Left lobe of liver (tissue), 2 donors: Measurements from ENCODE around the gene CLPTM1L. TPM values are rescaled to one million over a fixed set of nuclear protein-coding genes. Genes with fewer than 3 reads are reported as not detected.

Experiments used
- ATAC-seq: fragments of 200-7000 bp; cut with Tn5 transposase; one replicate; pipeline ENCODE4 v1.9.1; 2020; ENCODE audit warnings: mild to moderate bottlenecking, moderate library complexity
- DNase-seq: peaks from one replicate; pipeline ENCODE4 v3.0.0-alpha.2; 2020; ENCODE audit warnings: low spot score
- total RNA-seq: library from RNA; stranded (reverse); gene quantifications from one replicate; pipeline ENCODE4 v1.2.1, GENCODE V29; 2021
- donor health status: DM: no; HTN: no; CAD: no; lungs with moderate emphysema.
- donor health status: DM: no; HTN: yes; CAD: no.

The CLPTM1L gene
- 147 TPM for total RNA-seq

GRCh38 chr5:1344975-1345838, at the start of gene CLPTM1L:
CLPTM1L (minus strand) TSS chr5:1345099; CDS start chr5:1344841, 258 bp downstream.
- ATAC-seq (peak; percentile 85), DNase-seq (peak; percentile 89)

- DNase-seq (no peak), ATAC-seq (no peak)
Measured at GRCh38 chr5:1393571-1394501, 48.9 kb upstream of the CLPTM1L start.

- ATAC-seq, result peak; percentile 57
- DNase-seq, result no peak
Measured at GRCh38 chr5:1392801-1393565, 48.1 kb upstream of the CLPTM1L start.

- no peak for ATAC-seq
- DNase-seq, result no peak
Measured at GRCh38 chr5:1392261-1392660, 47.4 kb upstream of the CLPTM1L start.

- DNase-seq (no peak), ATAC-seq (no peak)
Measured at GRCh38 chr5:1391691-1392090, 46.8 kb upstream of the CLPTM1L start.

GRCh38 chr5:1390861-1391600, 46.1 kb upstream of the CLPTM1L start:
- DNase-seq (no peak), ATAC-seq (no peak)

- DNase-seq (no peak), ATAC-seq (no peak)
Measured at GRCh38 chr5:1390333-1390732, 45.4 kb upstream of the CLPTM1L start.

GRCh38 chr5:1388383-1388967, 43.6 kb upstream of the CLPTM1L start:
- ATAC-seq (no peak), DNase-seq (no peak)

GRCh38 chr5:1387876-1388275, 43.0 kb upstream of the CLPTM1L start:
- no peak for DNase-seq
- no peak for ATAC-seq

- DNase-seq (no peak), ATAC-seq (no peak)
Measured at GRCh38 chr5:1387059-1387755, 42.3 kb upstream of the CLPTM1L start.

GRCh38 chr5:1386274-1386717, 41.4 kb upstream of the CLPTM1L start:
- DNase-seq (peak; percentile 81), ATAC-seq (peak; percentile 83)

GRCh38 chr5:1385395-1386273, 40.7 kb upstream of the CLPTM1L start:
- ATAC-seq (peak; percentile 95), DNase-seq (peak; percentile 95)

- no peak for ATAC-seq
- DNase-seq, result no peak
Measured at GRCh38 chr5:1384521-1384920, 39.6 kb upstream of the CLPTM1L start.

- ATAC-seq (no peak), DNase-seq (no peak)
Measured at GRCh38 chr5:1383886-1384401, 39.0 kb upstream of the CLPTM1L start.

GRCh38 chr5:1383344-1383743, 38.4 kb upstream of the CLPTM1L start:
- DNase-seq (no peak), ATAC-seq (no peak)

GRCh38 chr5:1382248-1382700, 37.4 kb upstream of the CLPTM1L start:
- DNase-seq, result no peak
- ATAC-seq, result no peak

- ATAC-seq (no peak), DNase-seq (no peak)
Measured at GRCh38 chr5:1381370-1382247, 36.7 kb upstream of the CLPTM1L start.
